ENCODE results near the gene PPP1R14B.
A peak's percentile ranks its signal among the peaks of the same experiment; 100 is the strongest.

PPP1R14B gene

GRCh38 chr11:64209563-64209843 is 37.2 kb downstream of the PPP1R14B start:
- DNase-seq (ENCODE audit: low read depth): no peak

GRCh38 chr11:64208796-64209562 is 37.8 kb downstream of the PPP1R14B start:
- DNase-seq (ENCODE audit: low read depth): no peak

- DNase-seq (ENCODE audit: low read depth): no peak
Observed at GRCh38 chr11:64208086-64208795, 38.5 kb downstream of the PPP1R14B start.

GRCh38 chr11:64207256-64208085 is 39.3 kb downstream of the PPP1R14B start:
- DNase-seq (ENCODE audit: low read depth): peak; percentile 74

GRCh38 chr11:64206457-64207255 is 40.1 kb downstream of the PPP1R14B start, which contains the start of gene FERMT3:
Gene FERMT3 (plus strand): TSS chr11:64206721. CDS start chr11:64207365, 644 bp downstream.
- DNase-seq (ENCODE audit: low read depth): no peak

GRCh38 chr11:64204464-64204989 is 42.2 kb downstream of the PPP1R14B start:
- DNase-seq (ENCODE audit: low read depth): peak; percentile 95

- no peak for DNase-seq (ENCODE audit: low read depth)
Observed at GRCh38 chr11:64204080-64204440, 42.7 kb downstream of the PPP1R14B start.

GRCh38 chr11:64203421-64204079 is 43.2 kb downstream of the PPP1R14B start:
- DNase-seq (ENCODE audit: low read depth): no peak

- DNase-seq (ENCODE audit: low read depth): no peak
Observed at GRCh38 chr11:64202992-64203391, 43.8 kb downstream of the PPP1R14B start.

- DNase-seq (ENCODE audit: low read depth): no peak
Observed at GRCh38 chr11:64201543-64201942, 45.2 kb downstream of the PPP1R14B start.

- no peak for DNase-seq (ENCODE audit: low read depth)
Observed at GRCh38 chr11:64198511-64198910, 48.2 kb downstream of the PPP1R14B start.

GRCh38 chr11:64196626-64197025 is 50.1 kb downstream of the PPP1R14B start:
- no peak for DNase-seq (ENCODE audit: low read depth)
